BJ (cell line): ENCODE measurements around the gene CTSC. TPM values are rescaled to one million over a fixed set of nuclear protein-coding genes. Genes with fewer than 3 reads are reported as not detected.

Source experiments
- CTCF ChIA-PET: fragments of 350-600 bp; formaldehyde crosslinking; extraction: SDS; loops from one replicate; lab custom pipeline; 2021; ENCODE audit warnings: antibody characterized with exemption, inconsistent platforms; lab: Yijun Ruan, JAX
- POLR2A ChIA-PET: fragments of 300-600 bp; sonication (Branson Sonifier 250); formaldehyde crosslinking; extraction: SDS; loops from one replicate; lab custom pipeline; 2021; ENCODE audit warnings: antibody characterized with exemption; lab: Charles Lee
- DNase-seq: peaks from one replicate; pipeline ENCODE4 v3.0.0-alpha.2; 2011; ENCODE audit warnings: low read depth
- H3K27me3 ChIP-seq: 2 replicates; pipeline ENCODE4 v1.6.0; 2011; ENCODE audit warnings: low read length; ENCODE audit not compliant: control insufficient read depth, insufficient read depth
- H3K36me3 ChIP-seq: 2 replicates; pipeline ENCODE4 v1.5.1; 2011; ENCODE audit warnings: low read length; ENCODE audit not compliant: control insufficient read depth, insufficient read depth
- H3K4me3 ChIP-seq: 2 replicates; pipeline ENCODE4 v1.5.1; 2011; ENCODE audit warnings: low read depth, mild to moderate bottlenecking, control low read depth, low read length
- polyA plus RNA-seq: library from polyadenylated mRNA; depleted of rRNA; stranded (reverse); fragments of >200 nt; gene quantifications from 2 replicates; pipeline ENCODE4 v1.2.3, GENCODE V29; 2011
- TF ChIP-seq, protein P1 (sequence below): IDR thresholded peaks from 2 replicates; pipeline ENCODE4 v1.5.1; 2011; ENCODE audit warnings: low read depth, mild to moderate bottlenecking, control low read depth, inconsistent platforms, low read length, moderate library complexity; ENCODE audit not compliant: insufficient read depth

CTSC gene
- polyA plus RNA-seq, 1 experiment, result 175 TPM

DNA sequence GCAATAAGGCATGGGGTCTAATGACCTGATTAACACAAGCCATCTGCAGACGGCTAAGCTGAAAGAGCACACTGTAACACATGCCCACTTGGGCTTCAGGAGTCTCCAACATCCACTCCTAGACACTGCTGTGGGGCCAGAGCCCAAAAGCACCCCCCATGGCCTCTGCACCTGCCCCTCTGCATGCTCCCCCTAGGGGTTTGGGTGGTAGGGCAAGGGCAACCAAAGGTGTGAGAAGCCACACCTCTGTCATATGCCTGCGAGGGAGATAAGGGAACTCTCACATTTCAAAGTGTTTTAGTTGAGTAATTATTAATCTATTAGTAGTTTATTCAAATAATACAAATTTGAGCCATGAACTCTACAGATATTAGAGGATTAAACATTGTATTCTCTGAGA is 30.8 kb downstream of the CTSC start:
- H3K36me3 ChIP-seq, result no peaks in the 10 kb centered on the region; the same call in 1 of the 2 replicates
- H3K4me3 ChIP-seq, result no peak overlapping the region
- TF ChIP-seq, protein P1, sequence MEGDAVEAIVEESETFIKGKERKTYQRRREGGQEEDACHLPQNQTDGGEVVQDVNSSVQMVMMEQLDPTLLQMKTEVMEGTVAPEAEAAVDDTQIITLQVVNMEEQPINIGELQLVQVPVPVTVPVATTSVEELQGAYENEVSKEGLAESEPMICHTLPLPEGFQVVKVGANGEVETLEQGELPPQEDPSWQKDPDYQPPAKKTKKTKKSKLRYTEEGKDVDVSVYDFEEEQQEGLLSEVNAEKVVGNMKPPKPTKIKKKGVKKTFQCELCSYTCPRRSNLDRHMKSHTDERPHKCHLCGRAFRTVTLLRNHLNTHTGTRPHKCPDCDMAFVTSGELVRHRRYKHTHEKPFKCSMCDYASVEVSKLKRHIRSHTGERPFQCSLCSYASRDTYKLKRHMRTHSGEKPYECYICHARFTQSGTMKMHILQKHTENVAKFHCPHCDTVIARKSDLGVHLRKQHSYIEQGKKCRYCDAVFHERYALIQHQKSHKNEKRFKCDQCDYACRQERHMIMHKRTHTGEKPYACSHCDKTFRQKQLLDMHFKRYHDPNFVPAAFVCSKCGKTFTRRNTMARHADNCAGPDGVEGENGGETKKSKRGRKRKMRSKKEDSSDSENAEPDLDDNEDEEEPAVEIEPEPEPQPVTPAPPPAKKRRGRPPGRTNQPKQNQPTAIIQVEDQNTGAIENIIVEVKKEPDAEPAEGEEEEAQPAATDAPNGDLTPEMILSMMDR, result no peak
- no peaks in the 10 kb centered on the region for H3K27me3 ChIP-seq
- no peak for DNase-seq
- ChIA-PET POLR2A (no interaction called here), CTCF (no interaction called here)

DNA sequence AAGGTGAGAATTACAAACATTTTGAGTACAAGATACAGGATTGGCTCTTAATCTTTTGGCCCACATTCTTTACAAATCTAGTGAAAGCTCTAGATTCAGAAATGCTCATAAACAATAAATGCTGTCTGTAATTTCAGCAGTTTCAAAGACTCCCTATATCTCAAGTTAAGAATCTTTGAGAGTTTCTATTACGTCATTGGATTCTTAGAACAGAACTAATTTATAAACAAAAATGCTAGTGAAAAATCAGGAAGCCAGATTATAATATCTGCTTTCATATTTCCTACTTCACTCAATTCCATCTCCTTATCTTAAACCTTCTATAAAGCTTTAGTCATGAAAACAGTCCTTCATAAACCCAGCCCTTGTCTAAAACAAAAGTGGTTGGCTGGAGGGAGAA is 32.1 kb downstream of the CTSC start:
- POLR2A ChIA-PET, result no interaction called here
- CTCF ChIA-PET, result interaction anchor here (1.1 kb wide), 1 partner anchor 11 kb away, joined by 4 read pairs; no protein-coding TSS in a partner anchor
- Histone ChIP-seq H3K36me3 (no peaks in the 10 kb centered on the region; the same call in 1 of the 2 replicates), H3K27me3 (no peaks in the 10 kb centered on the region), H3K4me3 (no peak overlapping the region)
- TF ChIP-seq, protein P1, result no peak
- DNase-seq, result no peak

DNA sequence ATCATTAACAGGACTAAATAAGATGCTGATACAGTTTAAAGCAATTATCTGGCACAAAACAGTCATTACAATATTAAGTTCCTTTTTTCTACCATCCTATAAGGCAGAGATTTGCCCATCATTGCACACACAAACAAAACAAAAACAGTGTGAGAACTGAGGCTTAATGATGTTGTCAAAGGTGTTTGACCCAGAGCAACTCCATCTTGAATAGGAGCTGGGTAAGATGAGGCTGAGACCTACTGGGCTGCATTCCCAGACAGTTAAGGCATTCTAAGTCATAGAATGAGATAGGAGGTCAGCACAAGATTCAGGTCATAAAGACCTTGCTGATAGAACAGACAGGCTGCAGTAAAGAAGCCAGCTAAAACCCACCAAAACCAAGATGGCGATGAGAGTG is 33.2 kb downstream of the CTSC start:
- no peak overlapping the region for H3K4me3 ChIP-seq
- no peak for DNase-seq
- H3K36me3 ChIP-seq, result no peaks in the 10 kb centered on the region; the same call in 1 of the 2 replicates
- POLR2A ChIA-PET, result no interaction called here
- CTCF ChIA-PET, result no interaction called here
- H3K27me3 ChIP-seq, result no peaks in the 10 kb centered on the region
- TF ChIP-seq, protein P1, result no peak

DNA sequence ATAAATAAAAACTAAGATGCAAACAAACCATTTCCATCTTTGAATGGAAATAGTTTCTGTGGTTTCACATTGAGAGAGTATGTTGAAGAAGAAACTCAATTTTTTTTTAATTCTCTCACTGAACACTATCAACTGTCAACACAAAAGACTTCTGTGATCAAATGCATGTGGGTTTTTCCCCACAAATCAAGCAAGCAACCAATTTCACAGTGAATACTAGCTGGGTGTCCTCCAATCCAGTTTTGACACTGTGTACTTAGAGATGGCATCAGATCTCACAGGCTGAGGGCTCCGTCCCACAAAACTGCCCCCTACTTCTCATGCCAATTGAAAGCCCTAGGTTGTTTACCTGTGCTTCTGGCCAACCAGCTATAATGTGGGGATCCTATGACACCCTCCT is 34.5 kb downstream of the CTSC start:
- Histone ChIP-seq H3K4me3 (no peak overlapping the region), H3K36me3 (no peaks in the 10 kb centered on the region; the same call in 1 of the 2 replicates), H3K27me3 (no peaks in the 10 kb centered on the region)
- DNase-seq, result no peak
- CTCF ChIA-PET, result no interaction called here
- POLR2A ChIA-PET, result no interaction called here
- TF ChIP-seq, protein P1, result no peak

DNA sequence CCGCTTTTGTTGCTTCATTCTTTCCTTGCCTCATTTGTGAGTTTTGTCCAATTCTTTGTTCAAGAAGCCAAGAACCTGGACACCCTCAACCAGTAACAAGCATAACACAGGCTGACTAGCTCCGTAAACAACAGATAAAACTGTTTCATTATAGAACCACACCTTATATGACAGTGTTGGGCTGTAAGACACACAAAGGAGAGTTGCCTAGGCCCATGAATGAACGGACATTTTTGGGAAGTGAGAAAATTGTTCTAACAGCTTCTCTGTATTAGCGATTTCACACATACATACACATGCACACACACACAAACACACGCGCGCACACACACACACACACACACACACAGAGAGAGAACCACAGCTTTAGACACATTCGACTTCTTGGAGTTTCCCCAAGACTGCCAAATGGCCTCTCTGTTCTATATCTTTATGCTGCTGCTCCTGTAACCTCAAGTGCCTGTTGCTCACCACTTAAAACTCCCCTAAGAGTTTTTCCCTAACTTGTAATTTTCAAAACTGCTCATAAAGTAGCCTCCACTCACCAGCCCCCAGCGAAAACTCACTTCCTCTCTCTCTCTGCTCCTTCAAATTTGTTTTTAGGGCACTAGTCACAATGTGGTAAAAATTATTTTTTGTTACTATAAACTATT is 35.9 kb downstream of the CTSC start:
- Histone ChIP-seq H3K27me3 (no peaks in the 10 kb centered on the region), H3K4me3 (no peak overlapping the region), H3K36me3 (no peaks in the 10 kb centered on the region; the same call in 1 of the 2 replicates)
- ChIA-PET CTCF (interaction anchor here (0.9 kb wide), 1 partner anchor 11 kb away, joined by 3 read pairs; no protein-coding TSS in a partner anchor), POLR2A (no interaction called here)
- DNase-seq, result peak; percentile 35
- TF ChIP-seq, protein P1, result no peak
